IMR-90 (cell line): ENCODE data around the gene WASHC2C.

Source experiments
- MAZ ChIP-seq: IDR thresholded peaks from 2 replicates; pipeline ENCODE4 v1.6.1; 2012; ENCODE audit warnings: low read depth, mild to moderate bottlenecking, low read length, improper control_type of control experiment, moderate library complexity, borderline replicate concordance
- RAD21 ChIP-seq: IDR thresholded peaks from 2 replicates; pipeline ENCODE4 v1.6.1; 2012; ENCODE audit warnings: low read length, improper control_type of control experiment
- RCOR1 ChIP-seq: IDR thresholded peaks from 2 replicates; pipeline ENCODE4 v1.6.1; 2012; ENCODE audit warnings: mild to moderate bottlenecking, low read length, improper control_type of control experiment; ENCODE audit not compliant: insufficient replicate concordance
- TF ChIP-seq, protein P1 (sequence below): conservative IDR thresholded peaks from 2 replicates; pipeline ENCODE4 v1.5.1; 2012; ENCODE audit warnings: mild to moderate bottlenecking, low read depth, low read length, improper control_type of control experiment

DNA sequence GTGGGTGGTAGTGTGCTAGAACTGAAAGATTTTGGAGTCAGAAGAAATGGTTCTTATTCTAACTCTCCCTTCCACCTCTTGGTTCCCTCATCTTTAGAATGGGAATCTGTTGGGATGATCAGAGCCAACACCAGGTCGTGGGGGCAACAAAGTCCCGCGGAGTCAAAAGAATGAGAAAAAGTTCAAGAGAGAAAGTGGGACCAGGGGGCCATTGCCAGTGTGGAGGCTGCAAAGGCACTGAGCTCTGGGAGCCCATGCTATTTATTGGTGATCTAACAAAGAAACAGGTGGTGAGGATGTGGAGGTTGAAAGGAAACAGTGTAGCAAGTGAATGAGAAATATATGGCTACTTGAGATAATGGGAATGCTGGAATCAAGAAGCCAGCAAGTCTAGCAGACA lies 90.8 kb downstream of the WASHC2C start:
- TF ChIP-seq, protein P1, sequence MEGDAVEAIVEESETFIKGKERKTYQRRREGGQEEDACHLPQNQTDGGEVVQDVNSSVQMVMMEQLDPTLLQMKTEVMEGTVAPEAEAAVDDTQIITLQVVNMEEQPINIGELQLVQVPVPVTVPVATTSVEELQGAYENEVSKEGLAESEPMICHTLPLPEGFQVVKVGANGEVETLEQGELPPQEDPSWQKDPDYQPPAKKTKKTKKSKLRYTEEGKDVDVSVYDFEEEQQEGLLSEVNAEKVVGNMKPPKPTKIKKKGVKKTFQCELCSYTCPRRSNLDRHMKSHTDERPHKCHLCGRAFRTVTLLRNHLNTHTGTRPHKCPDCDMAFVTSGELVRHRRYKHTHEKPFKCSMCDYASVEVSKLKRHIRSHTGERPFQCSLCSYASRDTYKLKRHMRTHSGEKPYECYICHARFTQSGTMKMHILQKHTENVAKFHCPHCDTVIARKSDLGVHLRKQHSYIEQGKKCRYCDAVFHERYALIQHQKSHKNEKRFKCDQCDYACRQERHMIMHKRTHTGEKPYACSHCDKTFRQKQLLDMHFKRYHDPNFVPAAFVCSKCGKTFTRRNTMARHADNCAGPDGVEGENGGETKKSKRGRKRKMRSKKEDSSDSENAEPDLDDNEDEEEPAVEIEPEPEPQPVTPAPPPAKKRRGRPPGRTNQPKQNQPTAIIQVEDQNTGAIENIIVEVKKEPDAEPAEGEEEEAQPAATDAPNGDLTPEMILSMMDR = no peak
- no peak for TF ChIP-seq RCOR1
- TF ChIP-seq RAD21 = no peak
- no peak for TF ChIP-seq MAZ
